SK-N-MC (cell line): ENCODE data around the gene PPP1R12B.
"Not testable (repeated sequence)": the region's sequence is repeated elsewhere in the genome, so short reads cannot be mapped to it uniquely, and the experiment has no call there.

Source experiments
- EZH2 ChIP-seq: fragments of 200-600 bp; sonication (generic); IDR thresholded peaks from one replicate; pipeline ENCODE4 v1.6.1; 2017; ENCODE audit warnings: antibody characterized with exemption
- POLR2AphosphoS5 ChIP-seq: IDR thresholded peaks from 2 replicates; pipeline ENCODE4 v1.6.1; 2012; ENCODE audit warnings: mild to moderate bottlenecking, low read depth, low read length, borderline replicate concordance

DNA sequence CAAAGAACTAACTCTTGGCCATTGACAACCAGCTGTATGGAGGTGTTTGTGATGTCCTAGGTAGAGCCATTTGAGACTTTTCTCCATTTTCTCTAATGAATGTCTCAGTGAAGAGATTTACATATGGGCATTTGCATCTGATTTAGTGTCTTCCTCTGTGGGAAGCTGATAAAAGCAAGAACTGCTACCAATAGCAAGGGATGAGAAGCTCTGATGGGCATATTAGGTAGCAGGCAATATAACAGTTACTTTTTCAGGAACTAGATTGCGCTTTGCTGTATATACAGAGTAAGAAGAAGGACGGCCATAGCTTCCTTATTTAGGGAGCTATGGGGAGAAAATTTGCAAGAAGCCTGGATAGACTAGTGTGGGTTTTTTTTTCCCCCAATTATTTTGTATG, 192.4 kb downstream of the PPP1R12B start:
- not testable (repeated sequence) for TF ChIP-seq POLR2AphosphoS5, EZH2
